HCT116 (cell line): ENCODE results near the gene RPS6KA2. TPM values are rescaled to one million over a fixed set of nuclear protein-coding genes. Genes with fewer than 3 reads are reported as not detected.

Experiments
- ATAC-seq: fragments of 200-7000 bp; cut with Tn5 transposase; 2 replicates; pipeline ENCODE4 v1.9.1; 2020; ENCODE audit warnings: mild to moderate bottlenecking, moderate library complexity
- BruUV-seq: library from RNA; stranded (reverse); fragments of 400-500 nt; replicated peaks from 2 replicates; lab custom pipeline; 2021; lab: Mats Ljungman, UMichigan
- CTCF ChIA-PET: fragments of 300-600 bp; sonication (Branson Sonifier 250); formaldehyde crosslinking; loops from one replicate; lab custom pipeline; 2021; ENCODE audit warnings: antibody characterized with exemption; lab: Charles Lee
- POLR2A ChIA-PET: fragments of 300-600, 350-600 bp; sonication (Branson Sonifier 250); formaldehyde crosslinking; loops from one replicate; lab custom pipeline; 2021; ENCODE audit warnings: antibody characterized with exemption; lab: Charles Lee
- RAD21 ChIA-PET, 2 experiments: fragments of 300-600 bp; sonication (Branson Sonifier 250); formaldehyde crosslinking; loops; one replicate each; lab custom pipeline; 2023; ENCODE audit warnings: low total read pairs in 2 of 2; ENCODE audit not compliant: uncharacterized antibody in 2 of 2, unreplicated experiment in 2 of 2, low non-redundant PET in 1 of 2; lab: Charles Lee
- DNase-seq: peaks from one replicate; pipeline ENCODE4 v3.0.0-alpha.2; 2010; ENCODE audit warnings: low read depth, low spot score
- H2AFZ ChIP-seq: fragments of 200-600 bp; shearing (Covaris generic), sonication (generic); 2 replicates; pipeline ENCODE4 v1.6.1; 2017; ENCODE audit warnings: low read depth, mixed run types, mixed read lengths, antibody characterized with exemption, low read length; ENCODE audit not compliant: poor library complexity, severe bottlenecking
- H3K27ac ChIP-seq: 2 replicates; pipeline ENCODE4 v1.5.1; 2012; ENCODE audit warnings: low read depth, low read length
- H3K27me3 ChIP-seq: fragments of 200-600 bp; sonication (generic); 2 replicates; pipeline ENCODE4 v1.6.1; 2016; ENCODE audit warnings: mixed run types, low read length, mixed read lengths; ENCODE audit not compliant: insufficient read depth
- H3K36me3 ChIP-seq, 2 experiments: fragments of 200-500 bp in 1 of 2; fragments of 200-600 bp in 1 of 2; sonication (Bioruptor generic) in 1 of 2; sonication (generic) in 1 of 2; 2 replicates each; pipeline versions ENCODE4 v1.5.1 to v1.6.1; 2014 to 2016; ENCODE audit warnings: low read length in 2 of 2, inconsistent platforms in 1 of 2, mixed read lengths in 1 of 2, mixed run types in 1 of 2; ENCODE audit not compliant: insufficient read depth in 2 of 2, control insufficient read depth in 1 of 2
- H3K4me1 ChIP-seq, 2 experiments: fragments of 200-600 bp in 1 of 2; sonication (generic) in 1 of 2; 2 replicates each; pipeline versions ENCODE4 v1.5.1 to v1.6.1; 2012 to 2017; ENCODE audit warnings: low read length in 2 of 2, inconsistent platforms in 1 of 2, mild to moderate bottlenecking in 1 of 2, mixed read lengths in 1 of 2, mixed run types in 1 of 2, moderate library complexity in 1 of 2; ENCODE audit not compliant: insufficient read depth in 2 of 2, control insufficient read depth in 1 of 2
- H3K4me2 ChIP-seq: fragments of 200-600 bp; sonication (generic); 2 replicates; pipeline ENCODE4 v1.6.1; 2017; ENCODE audit warnings: mixed run types, low read length, mixed read lengths
- H3K4me3 ChIP-seq, 2 experiments: fragments of 200-600 bp in 1 of 2; sonication (generic) in 1 of 2; replicated peaks in 1 of 2; 2 replicates each; pipeline ENCODE4 v1.5.1; 2011 to 2016; ENCODE audit warnings: low read length in 2 of 2, control low read depth in 1 of 2, low read depth in 1 of 2, mild to moderate bottlenecking in 1 of 2, mixed read lengths in 1 of 2, mixed run types in 1 of 2
- H3K79me2 ChIP-seq: fragments of 200-600 bp; sonication (generic); 2 replicates; pipeline ENCODE4 v1.6.1; 2017; ENCODE audit warnings: mild to moderate bottlenecking, mixed run types, low read length, moderate library complexity, mixed read lengths; ENCODE audit not compliant: insufficient read depth
- H3K9ac ChIP-seq: fragments of 200-600 bp; sonication (generic); 2 replicates; pipeline ENCODE4 v1.6.1; 2016; ENCODE audit warnings: low read length, mixed read lengths
- H3K9me2 ChIP-seq: fragments of 200-600 bp; sonication (generic), shearing (Covaris generic); 2 replicates; pipeline ENCODE4 v1.6.1; 2017; ENCODE audit warnings: mixed run types, mild to moderate bottlenecking, moderate library complexity; ENCODE audit not compliant: insufficient read depth
- H3K9me3 ChIP-seq, 2 experiments: fragments of 200-500 bp in 1 of 2; fragments of 200-600 bp in 1 of 2; sonication (Bioruptor generic) in 1 of 2; sonication (generic) in 1 of 2; 2 replicates each; pipeline ENCODE4 v1.6.1; 2014 to 2017; ENCODE audit warnings: low read length in 2 of 2, mixed read lengths in 2 of 2, inconsistent platforms in 1 of 2, low read depth in 1 of 2, mild to moderate bottlenecking in 1 of 2, mixed run types in 1 of 2, moderate library complexity in 1 of 2; ENCODE audit not compliant: control insufficient read depth in 1 of 2, insufficient read depth in 1 of 2
- H4K20me1 ChIP-seq: fragments of 200-600 bp; sonication (generic), shearing (Covaris generic); 2 replicates; pipeline ENCODE4 v1.6.1; 2017; ENCODE audit warnings: mixed run types, mild to moderate bottlenecking, moderate library complexity; ENCODE audit not compliant: insufficient read depth
- CBX3 ChIP-seq: IDR thresholded peaks from 2 replicates; pipeline ENCODE4 v1.6.1; 2012; ENCODE audit warnings: low read depth
- CTCF ChIP-seq, 3 experiments: fragments of 200-600 bp in 1 of 3; sonication (generic) in 1 of 3; IDR thresholded peaks in 2 of 3; conservative IDR thresholded peaks in 1 of 3; 2 replicates each; pipeline ENCODE4 v1.5.1; 2012 to 2017; ENCODE audit warnings: low read depth in 2 of 3, low read length in 2 of 3, antibody characterized with exemption in 1 of 3, borderline replicate concordance in 1 of 3, control low read depth in 1 of 3, mild to moderate bottlenecking in 1 of 3, mixed read lengths in 1 of 3, mixed run types in 1 of 3, moderate library complexity in 1 of 3; ENCODE audit not compliant: insufficient read depth in 1 of 3
- EZH2phosphoT487 ChIP-seq: fragments of 200-600 bp; IDR thresholded peaks from 2 replicates; pipeline ENCODE4 v1.6.1; 2018; ENCODE audit warnings: antibody characterized with exemption, borderline replicate concordance
- POLR2AphosphoS5 ChIP-seq: IDR thresholded peaks from 2 replicates; pipeline ENCODE4 v1.6.1; 2011; ENCODE audit warnings: mild to moderate bottlenecking, low read depth, low read length, moderate library complexity
- ZBTB33 ChIP-seq: IDR thresholded peaks from 2 replicates; pipeline ENCODE4 v1.6.1; 2011; ENCODE audit warnings: mild to moderate bottlenecking, low read length, moderate library complexity; ENCODE audit not compliant: insufficient replicate concordance; ENCODE audit errors: extremely low read depth
- intact Hi-C: fragments of 100-400 bp; cut with micrococcal nuclease; formaldehyde crosslinking; loops from 2 replicates; pipeline ENCODE4 v1.10.0; 2022
- total RNA-seq: library from RNA; stranded (reverse); gene quantifications from one replicate; pipeline ENCODE4 v1.2.1, GENCODE V29; 2021; ENCODE audit not compliant: unreplicated experiment

The RPS6KA2 gene
- total RNA-seq, 1 experiment from 2014 or later, result 8.5 TPM

GRCh38 chr6:166559662-166560061 is 67.4 kb downstream of the RPS6KA2 start:
- ChIA-PET CTCF (no interaction called here), RAD21 (no interaction called here), POLR2A (no interaction called here)
- Histone ChIP-seq H3K36me3 (no peaks in the 10 kb centered on the region), H3K27ac (no peak overlapping the region), H2AFZ (no peak overlapping the region), H4K20me1 (no peaks in the 10 kb centered on the region), H3K4me1 (peaks cover 20 to 26% of the 10 kb centered on the region in 2 experiments), H3K4me3 (no peak overlapping the region), H3K27me3 (no peaks in the 10 kb centered on the region), H3K79me2 (no peaks in the 10 kb centered on the region), H3K9me3 (no peaks in the 10 kb centered on the region), H3K9ac (no peak overlapping the region), H3K4me2 (no peak overlapping the region), H3K9me2 (no peaks in the 10 kb centered on the region)
- no peak for ATAC-seq
- no TSS peak for BruUV-seq
- intact Hi-C loops, result loop anchor here (10.0 kb wide), 1 partner anchor 135 kb away; no protein-coding TSS in a partner anchor
- DNase-seq, result no peak
- TF ChIP-seq POLR2AphosphoS5, result no peak
- no peak for TF ChIP-seq CTCF (IDR thresholded peaks at IDR 0.05 in 2 of 3, conservative IDR thresholded peaks at IDR 0.05 in 1 of 3; ENCODE audit: borderline replicate concordance in 1 of 3, insufficient read depth in 1 of 3, low read depth in 2 of 3, low read length in 2 of 3)
- TF ChIP-seq EZH2phosphoT487, result no peak
- no peak for TF ChIP-seq CBX3
- TF ChIP-seq ZBTB33, result no peak
